ENCODE results near the gene FXYD4. TPM values are rescaled to one million over a fixed set of nuclear protein-coding genes. Genes with fewer than 3 reads are reported as not detected.

Gene FXYD4
- total RNA-seq, 2 donors from 2014 or later: 0.97 TPM; not detected in 1

- Histone ChIP-seq H3K27ac (ENCODE audit: low read depth, low read length) (no peak overlapping the region), H3K4me1 (ENCODE audit: control insufficient read depth, insufficient read depth, low read length) (no peaks in the 10 kb centered on the region), H3K9me3 (ENCODE audit: control insufficient read depth, low read length) (peaks cover 3% of the 10 kb centered on the region), H3K27me3 (ENCODE audit: control insufficient read depth, insufficient read depth, low read length, poor library complexity, severe bottlenecking) (peaks cover 7% of the 10 kb centered on the region), H3K4me3 (ENCODE audit: low read length) (peak overlapping the region; percentile 69), H3K36me3 (ENCODE audit: control insufficient read depth, insufficient read depth, low read length) (no peaks in the 10 kb centered on the region), H3K9ac (ENCODE audit: extremely low read depth, low read length, poor library complexity, severe bottlenecking) (no peak overlapping the region)
- DNase-seq: no peak
- Mint-ChIP-seq H3K9me3 (peaks cover 1% of the 10 kb centered on the region), H3K4me1 (peaks cover 12% of the 10 kb centered on the region), H3K36me3 (ENCODE audit: low read depth) (no peaks in the 10 kb centered on the region), H3K4me3 (peak overlapping the region; percentile 53), H3K27ac (peak overlapping the region; percentile 52), H3K27me3 (ENCODE audit: insufficient read depth) (peaks cover 7% of the 10 kb centered on the region)
- TF ChIP-seq CTCF (conservative IDR thresholded peaks at IDR 0.05): no peak
- 74 to 88% methylated on average over 11 to 14 of the region's 14 CpGs for WGBS, 2 experiments (ENCODE audit: insufficient coverage in 1 of 2, insufficient read length in 1 of 2)
Observed at GRCh38 chr10:43323245-43323644, 48.2 kb upstream of the FXYD4 start.

DNA sequence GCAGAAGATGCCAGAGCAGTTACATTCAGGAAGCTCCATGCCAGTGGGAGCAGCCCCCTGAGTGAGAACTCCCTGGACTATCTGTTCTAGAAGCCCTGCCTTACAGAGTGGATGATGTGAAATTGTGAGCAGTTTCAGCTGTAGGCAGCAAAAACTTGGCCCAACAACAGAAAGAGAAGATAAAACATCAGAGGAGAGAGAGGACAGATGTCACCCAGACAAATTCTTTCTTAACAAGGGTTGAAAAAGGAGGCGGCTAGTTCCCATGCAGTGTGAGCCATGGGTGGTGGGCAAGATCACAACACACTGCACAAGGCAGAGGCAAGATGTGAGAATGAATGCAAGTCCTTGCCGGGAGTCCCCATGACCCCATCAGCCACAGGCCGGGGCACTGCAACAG lies 46.6 kb upstream of the FXYD4 start:
- no peak for DNase-seq
- Mint-ChIP-seq H3K27me3 (ENCODE audit: insufficient read depth) (peaks cover 4% of the 10 kb centered on the region), H3K9me3 (peaks cover 10% of the 10 kb centered on the region), H3K27ac (no peak overlapping the region), H3K4me3 (no peak overlapping the region), H3K4me1 (peaks cover 12% of the 10 kb centered on the region), H3K36me3 (ENCODE audit: low read depth) (no peaks in the 10 kb centered on the region)
- Histone ChIP-seq H3K4me3 (ENCODE audit: low read length) (no peak overlapping the region), H3K27me3 (ENCODE audit: control insufficient read depth, insufficient read depth, low read length, poor library complexity, severe bottlenecking) (peaks cover 7% of the 10 kb centered on the region), H3K27ac (ENCODE audit: low read depth, low read length) (no peak overlapping the region), H3K4me1 (ENCODE audit: control insufficient read depth, insufficient read depth, low read length) (no peaks in the 10 kb centered on the region), H3K36me3 (ENCODE audit: control insufficient read depth, insufficient read depth, low read length) (no peaks in the 10 kb centered on the region), H3K9me3 (ENCODE audit: control insufficient read depth, low read length) (peaks cover 3% of the 10 kb centered on the region), H3K9ac (ENCODE audit: extremely low read depth, low read length, poor library complexity, severe bottlenecking) (no peak overlapping the region)
- TF ChIP-seq CTCF (conservative IDR thresholded peaks at IDR 0.05): no peak
- 80 to 92% methylated on average over 1 to 3 of the region's 3 CpGs for WGBS, 2 experiments (ENCODE audit: insufficient coverage in 1 of 2, insufficient read length in 1 of 2)

DNA sequence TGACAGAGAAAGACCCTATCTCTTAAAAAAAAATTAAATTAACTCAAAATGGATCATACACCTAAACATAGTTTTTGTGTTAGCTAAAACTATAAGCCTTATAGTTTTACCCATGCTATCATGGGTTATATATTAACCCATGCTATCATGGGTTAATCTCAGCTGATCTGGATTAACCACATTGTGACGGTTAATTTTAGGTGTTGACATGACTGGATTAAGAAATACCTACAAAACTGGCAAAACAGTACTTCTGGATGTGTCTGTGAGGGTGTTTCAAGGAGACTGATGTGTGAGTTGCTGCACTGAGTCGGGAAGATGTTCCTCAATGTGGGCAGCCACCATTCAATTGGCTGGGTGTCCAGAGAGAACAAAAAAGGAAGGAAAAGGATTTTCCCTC lies 44.3 kb upstream of the FXYD4 start:
- no peak for DNase-seq
- Histone ChIP-seq H3K4me3 (ENCODE audit: low read length) (no peak overlapping the region), H3K36me3 (ENCODE audit: control insufficient read depth, insufficient read depth, low read length) (no peaks in the 10 kb centered on the region), H3K27ac (ENCODE audit: low read depth, low read length) (no peak overlapping the region), H3K9ac (ENCODE audit: extremely low read depth, low read length, poor library complexity, severe bottlenecking) (no peak overlapping the region), H3K27me3 (ENCODE audit: control insufficient read depth, insufficient read depth, low read length, poor library complexity, severe bottlenecking) (peaks cover 7% of the 10 kb centered on the region), H3K4me1 (ENCODE audit: control insufficient read depth, insufficient read depth, low read length) (no peaks in the 10 kb centered on the region), H3K9me3 (ENCODE audit: control insufficient read depth, low read length) (peaks cover 3% of the 10 kb centered on the region)
- Mint-ChIP-seq H3K4me1 (peaks cover 10% of the 10 kb centered on the region), H3K27ac (no peak overlapping the region), H3K27me3 (ENCODE audit: insufficient read depth) (peaks cover 4% of the 10 kb centered on the region), H3K36me3 (ENCODE audit: low read depth) (no peaks in the 10 kb centered on the region), H3K9me3 (peaks cover 17% of the 10 kb centered on the region), H3K4me3 (no peak overlapping the region)
- no peak for TF ChIP-seq CTCF (conservative IDR thresholded peaks at IDR 0.05)
- 82% methylated on average over 2 of the region's 2 CpGs; no CpG with 5 or more reads in 1 of the 2 experiments for WGBS, 2 experiments (ENCODE audit: insufficient coverage in 1 of 2, insufficient read length in 1 of 2)

All from endodermal cell (in vitro differentiated cells).